GM18517 (cell line): Measurements from ENCODE around the gene CD151.
A peak's percentile ranks its signal among the peaks of the same experiment; 100 is the strongest.

Experiments
- ATAC-seq: cut with Tn5 transposase; IDR thresholded peaks from one replicate; pipeline ENCODE4 v1.9.1; 2021; ENCODE audit warnings: mild to moderate bottlenecking, moderate library complexity; ENCODE audit not compliant: unreplicated experiment

Gene CD151

GRCh38 chr11:796565-797295, 36.0 kb upstream of the CD151 start:
- ATAC-seq, result no peak

- peak; percentile 42 for ATAC-seq
Observed at GRCh38 chr11:797296-798092, 35.3 kb upstream of the CD151 start.

- peak; percentile 56 for ATAC-seq
Observed at GRCh38 chr11:798093-798713, 34.5 kb upstream of the CD151 start, which contains the start of gene SLC25A22. Gene SLC25A22, minus strand, starts transcription at chr11:798281. Its CDS starts 3,275 bp downstream, at chr11:795006.

GRCh38 chr11:799641-800316, 33.0 kb upstream of the CD151 start:
- no peak for ATAC-seq

- ATAC-seq, result no peak
Observed at GRCh38 chr11:800473-800872, 32.3 kb upstream of the CD151 start.

GRCh38 chr11:801097-801780, 31.5 kb upstream of the CD151 start:
- ATAC-seq, result no peak

GRCh38 chr11:802018-802617, 30.6 kb upstream of the CD151 start:
- ATAC-seq, result no peak

GRCh38 chr11:802693-803466, 29.9 kb upstream of the CD151 start:
- ATAC-seq, result no peak

GRCh38 chr11:803467-803742, 29.3 kb upstream of the CD151 start:
- no peak for ATAC-seq

- no peak for ATAC-seq
Observed at GRCh38 chr11:803770-804598, 28.8 kb upstream of the CD151 start.

GRCh38 chr11:804599-804964, 28.2 kb upstream of the CD151 start:
- ATAC-seq, result no peak

GRCh38 chr11:808427-809286, 24.1 kb upstream of the CD151 start:
- no peak for ATAC-seq

- peak; percentile 75 for ATAC-seq
Observed at GRCh38 chr11:809287-810039, 23.3 kb upstream of the CD151 start, which contains the start of gene RPLP2. Gene RPLP2, plus strand, starts transcription at chr11:809967. Its CDS starts 268 bp downstream, at chr11:810235.

- ATAC-seq, result peak; percentile 13
Observed at GRCh38 chr11:810040-810567, 22.6 kb upstream of the CD151 start.

GRCh38 chr11:811446-812245, 21.1 kb upstream of the CD151 start:
- ATAC-seq, result no peak

- no peak for ATAC-seq
Observed at GRCh38 chr11:812390-812789, 20.4 kb upstream of the CD151 start.
